ENCODE results near the gene ALDH1A1.

Gene ALDH1A1

GRCh38 chr9:72929542-72929941 is 23.3 kb downstream of the ALDH1A1 start:
- no peak overlapping the region for H3K4me3 ChIP-seq (ENCODE audit: low read length)
- no peak for DNase-seq (ENCODE audit: low read depth)
- TF ChIP-seq CTCF (conservative IDR thresholded peaks at IDR 0.05; ENCODE audit: low read length): no peak

- DNase-seq (ENCODE audit: low read depth): no peak
- H3K4me3 ChIP-seq (ENCODE audit: low read length): no peak overlapping the region
- TF ChIP-seq CTCF (conservative IDR thresholded peaks at IDR 0.05; ENCODE audit: low read length): no peak
These were observed 24.8 kb downstream of the ALDH1A1 start for GRCh38 chr9:72928042-72928507.

- DNase-seq (ENCODE audit: low read depth): no peak
- no peak overlapping the region for H3K4me3 ChIP-seq (ENCODE audit: low read length)
- no peak for TF ChIP-seq CTCF (conservative IDR thresholded peaks at IDR 0.05; ENCODE audit: low read length)
These were observed 26.3 kb downstream of the ALDH1A1 start for GRCh38 chr9:72926506-72926905.

GRCh38 chr9:72925891-72926290 is 27.0 kb downstream of the ALDH1A1 start:
- H3K4me3 ChIP-seq (ENCODE audit: low read length): no peak overlapping the region
- TF ChIP-seq CTCF (conservative IDR thresholded peaks at IDR 0.05; ENCODE audit: low read length): no peak
- no peak for DNase-seq (ENCODE audit: low read depth)

- H3K4me3 ChIP-seq (ENCODE audit: low read length): no peak overlapping the region
- DNase-seq (ENCODE audit: low read depth): peak; percentile 25
- TF ChIP-seq CTCF (conservative IDR thresholded peaks at IDR 0.05; ENCODE audit: low read length): no peak
These were observed 27.6 kb downstream of the ALDH1A1 start for GRCh38 chr9:72925126-72925789.

GRCh38 chr9:72924154-72924790 is 28.6 kb downstream of the ALDH1A1 start:
- no peak for TF ChIP-seq CTCF (conservative IDR thresholded peaks at IDR 0.05; ENCODE audit: low read length)
- no peak overlapping the region for H3K4me3 ChIP-seq (ENCODE audit: low read length)
- DNase-seq (ENCODE audit: low read depth): no peak

- DNase-seq (ENCODE audit: low read depth): no peak
- no peak for TF ChIP-seq CTCF (conservative IDR thresholded peaks at IDR 0.05; ENCODE audit: low read length)
- no peak overlapping the region for H3K4me3 ChIP-seq (ENCODE audit: low read length)
These were observed 29.8 kb downstream of the ALDH1A1 start for GRCh38 chr9:72923077-72923476.

Data from AG10803 (cell line).